B cell (primary cell): Measurements from ENCODE around the gene CD38. TPM values are rescaled to one million over a fixed set of nuclear protein-coding genes. Genes with fewer than 3 reads are reported as not detected.

Experiments
- ATAC-seq: fragments of 200-7000 bp; cut with Tn5 transposase; one replicate; pipeline ENCODE4 v1.10.0; 2021; ENCODE audit warnings: low read depth, mild to moderate bottlenecking, moderate number of reproducible peaks, moderate library complexity
- CTCF ChIA-PET: fragments of 350-600 bp; sonication (Branson Sonifier 250); formaldehyde crosslinking; loops from one replicate; lab custom pipeline; 2021; ENCODE audit warnings: antibody characterized with exemption, inconsistent platforms; lab: Charles Lee
- POLR2A ChIA-PET: fragments of 350-600 bp; sonication (Branson Sonifier 250); formaldehyde crosslinking; loops from one replicate; lab custom pipeline; 2021; ENCODE audit warnings: antibody characterized with exemption; lab: Charles Lee
- DNase-seq: peaks from one replicate; pipeline ENCODE4 v3.0.0; 2013
- H2AFZ ChIP-seq: 2 replicates; pipeline ENCODE4 v1.6.1; 2012; ENCODE audit warnings: mild to moderate bottlenecking, low read depth, low read length; ENCODE audit not compliant: insufficient read depth, poor library complexity, severe bottlenecking
- H3K27ac ChIP-seq, 2 donors: 1 replicate in 1 of 2; 2 replicates in 1 of 2; pipeline ENCODE4 v1.5.1; 2012 to 2013; ENCODE audit warnings: low read length in 2 of 2, mild to moderate bottlenecking in 2 of 2, moderate library complexity in 1 of 2
- H3K27me3 ChIP-seq, 4 experiments: fragments of 200-600 bp in 1 of 4; sonication (generic) in 1 of 4; replicated peaks in 1 of 4; 1 replicate in 2 of 4; 2 replicates in 2 of 4; pipeline versions ENCODE4 v1.6.1 to v1.7.0; 2013 to 2016; ENCODE audit warnings: low read length in 3 of 4, mild to moderate bottlenecking in 2 of 4, mixed read lengths in 1 of 4, moderate library complexity in 1 of 4; ENCODE audit not compliant: insufficient read depth in 4 of 4, control insufficient read depth in 3 of 4; ENCODE audit errors: control extremely low read depth in 1 of 4
- H3K36me3 ChIP-seq, 2 experiments: replicated peaks in 1 of 2; 1 replicate in 1 of 2; 2 replicates in 1 of 2; pipeline versions ENCODE4 v1.6.1 to v1.7.1; 2013; ENCODE audit warnings: low read length in 1 of 2; ENCODE audit not compliant: insufficient read depth in 2 of 2, control insufficient read depth in 1 of 2; ENCODE audit errors: control extremely low read depth in 1 of 2, extremely low read depth in 1 of 2
- H3K4me1 ChIP-seq, 2 donors: fragments of 200-600 bp in 1 of 2; sonication (generic) in 1 of 2; 1 replicate in 1 of 2; 2 replicates in 1 of 2; pipeline versions ENCODE4 v1.5.1 to v1.6.1; 2013 to 2017; ENCODE audit warnings: low read length in 2 of 2; ENCODE audit not compliant: control insufficient read depth in 2 of 2, insufficient read depth in 2 of 2
- H3K4me2 ChIP-seq: replicated peaks from 2 replicates; pipeline ENCODE3; 2012; ENCODE audit warnings: mild to moderate bottlenecking, low read depth, low read length; ENCODE audit not compliant: poor library complexity, severe bottlenecking
- H3K4me3 ChIP-seq, 5 experiments: fragments of 200-600 bp in 1 of 5; sonication (generic) in 1 of 5; 1 replicate in 3 of 5; 2 replicates in 2 of 5; pipeline versions ENCODE4 v1.5.1 to v1.7.0; 2011 to 2016; ENCODE audit warnings: low read length in 4 of 5, mild to moderate bottlenecking in 4 of 5, low read depth in 2 of 5, control low read depth in 1 of 5, moderate library complexity in 1 of 5; ENCODE audit not compliant: insufficient read depth in 1 of 5; ENCODE audit errors: control extremely low read depth in 1 of 5, extremely low read depth in 1 of 5
- H3K79me2 ChIP-seq: fragments of 200-600 bp; sonication (generic); one replicate; pipeline ENCODE4 v1.6.0; 2016; ENCODE audit warnings: low read length; ENCODE audit not compliant: control insufficient read depth, insufficient read depth
- H3K9ac ChIP-seq: fragments of 200-600 bp; sonication (generic); 2 replicates; pipeline ENCODE4 v1.6.1; 2017; ENCODE audit warnings: mild to moderate bottlenecking, low read length, moderate library complexity
- H3K9me3 ChIP-seq, 3 donors: one replicate each; pipeline versions ENCODE4 v1.6.1 to v1.7.1; 2013; ENCODE audit warnings: low read length in 2 of 3; ENCODE audit not compliant: control insufficient read depth in 2 of 3, insufficient read depth in 1 of 3; ENCODE audit errors: control extremely low read depth in 1 of 3
- H4K20me1 ChIP-seq: 2 replicates; pipeline ENCODE4 v1.6.0; 2012; ENCODE audit warnings: mild to moderate bottlenecking, low read length; ENCODE audit not compliant: insufficient read depth, control insufficient read depth, poor library complexity, severe bottlenecking
- H3K27ac Mint-ChIP-seq: one replicate; pipeline ENCODE4 v1.8.0; 2021; ENCODE audit warnings: mixed read lengths
- H3K27me3 Mint-ChIP-seq: one replicate; pipeline ENCODE4 v1.8.0; 2021; ENCODE audit warnings: mixed read lengths
- H3K4me1 Mint-ChIP-seq: one replicate; pipeline ENCODE4 v1.8.0; 2021; ENCODE audit warnings: mixed read lengths
- H3K4me3 Mint-ChIP-seq: one replicate; pipeline ENCODE4 v1.8.0; 2021; ENCODE audit warnings: mixed read lengths
- H3K9me3 Mint-ChIP-seq: one replicate; pipeline ENCODE4 v1.8.0; 2022; ENCODE audit warnings: mixed read lengths; ENCODE audit not compliant: insufficient read depth
- CTCF ChIP-seq: fragments of 200-600 bp; IDR thresholded peaks from one replicate; pipeline ENCODE4 v1.8.0; 2022; ENCODE audit warnings: antibody characterized with exemption, mild to moderate bottlenecking
- EZH2 ChIP-seq: IDR thresholded peaks from 2 replicates; pipeline ENCODE4 v1.6.1; 2012; ENCODE audit warnings: borderline replicate concordance, low read depth, mild to moderate bottlenecking, moderate library complexity, low read length; ENCODE audit not compliant: insufficient read depth, poor library complexity, severe bottlenecking
- WGBS: methylation state at CpG from one replicate; pipeline ENCODE4 v1.1.5; 2013; ENCODE audit warnings: missing lambda C conversion rate; ENCODE audit not compliant: insufficient coverage; 5-methylcytosine and 5-hydroxymethylcytosine counted together
- intact Hi-C: fragments of 100-400 bp; cut with micrococcal nuclease; formaldehyde crosslinking; loops from one replicate; pipeline ENCODE4 v1.10.0; 2022
- polyA plus RNA-seq: library from polyadenylated mRNA; depleted of rRNA; stranded (reverse); fragments of >200 nt; gene quantifications from 2 replicates; pipeline ENCODE4 v1.2.3, GENCODE V29; 2012
- total RNA-seq, 2 donors: library from RNA; stranded (reverse); fragments of 120-200 nt in 1 of 2; gene quantifications; 1 replicate in 1 of 2; 2 replicates in 1 of 2; pipeline versions ENCODE4 v1.2.3 to v1.2.4, GENCODE V29; 2013 to 2022

CD38 gene
- total and polyA plus RNA-seq, 2 donors (not counting 1 experiment from before 2014, with no cell fraction given), result 10.1 to 12.9 TPM

GRCh38 chr4:15874671-15875070 lies 96.5 kb downstream of the CD38 start:
- no peaks in the 10 kb centered on the region for H3K27me3 ChIP-seq
- no peaks in the 10 kb centered on the region for H3K79me2 ChIP-seq
- no peak overlapping the region for H3K27ac ChIP-seq
- intact Hi-C loops, result no loop called here
- no peak for ATAC-seq
- H3K9me3 ChIP-seq, result peaks cover 0 to 4% (median 0%) of the 10 kb centered on the region in 3 donors
- no peaks in the 10 kb centered on the region for H3K4me1 ChIP-seq
- no peak overlapping the region for H3K4me2 ChIP-seq
- no peaks in the 10 kb centered on the region for H3K4me1 Mint-ChIP-seq
- H3K4me3 Mint-ChIP-seq, result no peak overlapping the region
- no peaks in the 10 kb centered on the region for H4K20me1 ChIP-seq
- no peak overlapping the region for H3K27ac Mint-ChIP-seq
- H3K9ac ChIP-seq, result no peak overlapping the region
- H2AFZ ChIP-seq, result no peak overlapping the region
- TF ChIP-seq CTCF (no peak), EZH2 (no peak)
- peaks cover 2% of the 10 kb centered on the region for H3K9me3 Mint-ChIP-seq
- no peaks in the 10 kb centered on the region for H3K27me3 Mint-ChIP-seq
- no peak for DNase-seq
- H3K36me3 ChIP-seq, result no peaks in the 10 kb centered on the region
- 80% methylated on average over 1 of the region's 4 CpGs for WGBS
- CTCF ChIA-PET, result no interaction called here
- POLR2A ChIA-PET, result no interaction called here
- no peak overlapping the region for H3K4me3 ChIP-seq

- 63% methylated on average over 2 of the region's 5 CpGs for WGBS
- ChIA-PET POLR2A (no interaction called here), CTCF (no interaction called here)
- intact Hi-C loops, result no loop called here
- no peaks in the 10 kb centered on the region for H4K20me1 ChIP-seq
- H3K4me1 ChIP-seq, result no peaks in the 10 kb centered on the region
- H3K4me3 ChIP-seq, result no peak overlapping the region
- Mint-ChIP-seq H3K4me3 (no peak overlapping the region), H3K27me3 (no peaks in the 10 kb centered on the region), H3K9me3 (peaks cover 2% of the 10 kb centered on the region), H3K4me1 (no peaks in the 10 kb centered on the region), H3K27ac (no peak overlapping the region)
- no peak for ATAC-seq
- no peaks in the 10 kb centered on the region for H3K36me3 ChIP-seq
- no peak overlapping the region for H3K27ac ChIP-seq
- H3K9me3 ChIP-seq, result peaks cover 0 to 4% (median 0%) of the 10 kb centered on the region in 3 donors
- TF ChIP-seq EZH2 (no peak), CTCF (no peak)
- no peak overlapping the region for H3K4me2 ChIP-seq
- no peak for DNase-seq
- no peak overlapping the region for H2AFZ ChIP-seq
- H3K79me2 ChIP-seq, result no peaks in the 10 kb centered on the region
- no peaks in the 10 kb centered on the region for H3K27me3 ChIP-seq
- no peak overlapping the region for H3K9ac ChIP-seq
Observed at GRCh38 chr4:15875663-15876460, 97.7 kb downstream of the CD38 start.
